Heart left ventricle (tissue), 16 donors: ENCODE results near the gene C12orf56. TPM values are rescaled to one million over a fixed set of nuclear protein-coding genes. Genes with fewer than 3 reads are reported as not detected.
"Not testable (repeated sequence)": the region's sequence is repeated elsewhere in the genome, so short reads cannot be mapped to it uniquely, and the experiment has no call there.

Source experiments
- ATAC-seq, 4 donors: fragments of 200-7000 bp; cut with Tn5 transposase; one replicate each; pipeline ENCODE4 v1.9.1; 2020 to 2022; ENCODE audit warnings: moderate library complexity in 4 of 4, mild to moderate bottlenecking in 3 of 4, moderate number of reproducible peaks in 1 of 4
- DNase-seq, 5 donors: peaks; one replicate each; pipeline ENCODE4 v3.0.0-alpha.2; 2020
- H3K27ac ChIP-seq, 12 donors: fragments of 200-600 bp; sonication (generic) in 4 of 12; one replicate each; pipeline versions ENCODE4 v1.5.0 to v1.8.0; 2016 to 2022; ENCODE audit warnings: mild to moderate bottlenecking in 2 of 12
- H3K27me3 ChIP-seq, 9 donors: fragments of 200-600 bp; sonication (generic) in 2 of 9; one replicate each; pipeline versions ENCODE4 v1.5.1 to v1.8.0; 2016 to 2022; ENCODE audit warnings: mild to moderate bottlenecking in 3 of 9
- H3K36me3 ChIP-seq, 9 donors: fragments of 200-600 bp; sonication (generic) in 2 of 9; one replicate each; pipeline versions ENCODE4 v1.5.0 to v1.8.0; 2018 to 2022; ENCODE audit warnings: mild to moderate bottlenecking in 2 of 9
- H3K4me1 ChIP-seq, 12 donors: fragments of 200-600 bp; sonication (generic) in 4 of 12; one replicate each; pipeline versions ENCODE4 v1.5.0 to v1.8.0; 2016 to 2022; ENCODE audit warnings: mild to moderate bottlenecking in 3 of 12
- H3K4me3 ChIP-seq, 12 donors: fragments of 200-600 bp; sonication (generic) in 4 of 12; one replicate each; pipeline versions ENCODE4 v1.5.0 to v1.8.0; 2017 to 2022; ENCODE audit warnings: mild to moderate bottlenecking in 9 of 12, moderate library complexity in 4 of 12
- H3K9me3 ChIP-seq, 12 donors: fragments of 200-600 bp; sonication (generic) in 4 of 12; one replicate each; pipeline versions ENCODE4 v1.5.0 to v1.8.0; 2016 to 2022; ENCODE audit warnings: mild to moderate bottlenecking in 1 of 12
- CTCF ChIP-seq, 12 donors: fragments of 200-600 bp; sonication (generic) in 4 of 12; IDR thresholded peaks; one replicate each; pipeline versions ENCODE4 v1.5.0 to v1.8.0; 2018 to 2022; ENCODE audit warnings: antibody characterized with exemption in 12 of 12, mild to moderate bottlenecking in 5 of 12
- POLR2A ChIP-seq, 2 donors: fragments of 450-650 bp; IDR thresholded peaks; one replicate each; pipeline ENCODE4 v1.6.1; 2017; ENCODE audit warnings: antibody characterized with exemption in 2 of 2, mild to moderate bottlenecking in 2 of 2, moderate library complexity in 2 of 2
- WGBS, 4 donors: extraction: QIAGEN DNeasy Blood & Tissue Kit in 2 of 4; methylation state at CpG; one replicate each; pipeline versions ENCODE4 v1.1.5 to v1.1.7; 2013 to 2018; 5-methylcytosine and 5-hydroxymethylcytosine counted together
- intact Hi-C, 10 donors: fragments of 100-400 bp; cut with DNase I; formaldehyde crosslinking; loops; one replicate each; pipeline versions ENCODE4 v1.11.1 to v1.14.2; 2022
- polyA plus RNA-seq, 2 donors: library from polyadenylated mRNA; stranded (reverse); fragments of 200-250 nt; gene quantifications; one replicate each; pipeline ENCODE4 v1.2.3, GENCODE V29; 2013
- total RNA-seq, 9 donors: library from RNA; depleted of rRNA in 2 of 9; stranded (reverse); fragments of >200 nt in 2 of 9; fragmentation: NEBNext Ultra II Directional in 3 of 9; extraction: Animal tissue kit (Norgen Biotek cat#: 25700) in 3 of 9; gene quantifications; one replicate each; pipeline versions ENCODE4 v1.1.0 to v1.2.4, GENCODE V29; 2016 to 2023
- donor health status: ischemic (EF 13 %, LVEDD 7.1; RV severe dilation, severe dysfunction).
- donor health status: healthy with polysubstance abuse.
- donor health status: DM: no; HTN: yes; CAD: no.
- donor health status: DM: no; HTN: no; CAD: no.
- donor health status: ischemic (EF 25% LVEDD 6.9; RV normal size, moderate dysfunction).
- donor health status: ischemic (EF 25% LVEDD 5.7; RV mildly dilated, moderate dysfunction).
- donor health status: healthy.
- donor health status: DM: yes; HTN: yes; CAD: no.
- donor health status: ischemic (EF 35%, LVEDD 5.7; RV mildly dilated, moderate dysfunction).
- donor health status: nonischemic (EF 11% LVEDD 7.7; RV severe dilation, severe dysfunction).
- donor health status: DM: yes; HTN: yes; CAD: no.
- donor health status: PGD.
- donor health status: ischemic (EF 29% LVEDD 5.4; RV normal size, mild dysfunction).
- donor health status: nonischemic (EF 23%, LVEDD 6.1; RV moderate dilation, normal function).

C12orf56 gene
- total and polyA plus RNA-seq, 11 donors, result not detected

GRCh38 chr12:64219145-64219544 lies 171.4 kb downstream of the C12orf56 start:
- Histone ChIP-seq H3K27ac (no peak overlapping the region), H3K4me1 (peaks cover 0 to 31% (median 7%) of the 10 kb centered on the region in 12 donors), H3K4me3 (no peak overlapping the region), H3K36me3 (peaks cover 0 to 13% (median 6%) of the 10 kb centered on the region in 9 donors), H3K27me3 (no peaks in the 10 kb centered on the region), H3K9me3 (no peaks in the 10 kb centered on the region)
- no peak for DNase-seq
- intact Hi-C loops, result no loop called here
- WGBS, 4 donors, result 49 to 54% (median 50%) methylated on average over 2 of the region's 2 CpGs
- ATAC-seq, result no peak
- TF ChIP-seq CTCF (IDR thresholded peaks at IDR 0.05), result no peak
- no peak for TF ChIP-seq POLR2A (IDR thresholded peaks at IDR 0.05)

DNA sequence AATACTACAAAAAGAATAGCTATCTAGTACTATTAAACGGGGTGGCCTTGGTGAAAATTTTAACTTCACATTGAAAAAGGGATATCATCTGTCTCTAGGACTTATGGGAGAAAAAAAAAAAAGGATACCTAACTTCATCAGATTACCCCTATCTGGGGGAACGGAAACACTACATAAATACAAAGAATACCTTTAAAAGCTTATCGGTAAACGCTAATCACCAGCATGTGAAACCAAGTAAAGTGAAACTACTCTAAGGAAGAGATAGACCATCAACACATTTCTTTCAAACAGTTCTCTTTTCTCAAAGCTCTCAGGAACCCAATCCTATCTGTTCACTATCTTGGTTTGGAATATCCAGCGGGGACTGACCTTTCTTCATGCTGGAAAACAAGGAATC lies 172.0 kb downstream of the C12orf56 start:
- Histone ChIP-seq H3K9me3 (no peaks in the 10 kb centered on the region), H3K27ac (peak overlapping the region in 1 of 12 donors; percentile 11), H3K27me3 (no peaks in the 10 kb centered on the region), H3K4me3 (no peak overlapping the region), H3K4me1 (peaks cover 0 to 31% (median 7%) of the 10 kb centered on the region in 12 donors), H3K36me3 (peaks cover 0 to 18% (median 9%) of the 10 kb centered on the region in 9 donors)
- TF ChIP-seq CTCF (IDR thresholded peaks at IDR 0.05) (no peak), POLR2A (IDR thresholded peaks at IDR 0.05) (no peak)
- 70 to 78% (median 77%) methylated on average over 5 of the region's 5 CpGs for WGBS, 4 donors
- DNase-seq, result no peak
- intact Hi-C loops, result no loop called here
- ATAC-seq, result no peak

- Histone ChIP-seq H3K36me3 (peaks cover 0 to 25% (median 9%) of the 10 kb centered on the region in 9 donors), H3K4me1 (peaks cover 0 to 29% (median 7%) of the 10 kb centered on the region in 12 donors)
- ATAC-seq, H3K4me3 ChIP-seq, DNase-seq, H3K27me3 ChIP-seq, H3K27ac ChIP-seq, intact Hi-C loops, H3K9me3 ChIP-seq: not testable (repeated sequence)
- 94 to 98% (median 96%) methylated on average over 7 of the region's 7 CpGs for WGBS, 4 donors
These were observed 172.9 kb downstream of the C12orf56 start for GRCh38 chr12:64217643-64218042.

- ATAC-seq, result no peak
These were observed 174.3 kb downstream of the C12orf56 start for GRCh38 chr12:64216239-64216638.

More at GRCh38 chr12:64216239-64216638, 174.3 kb downstream of the C12orf56 start:
- no peaks in the 10 kb centered on the region for H3K27me3 ChIP-seq
- no peak for DNase-seq
- H3K27ac ChIP-seq, result no peak overlapping the region
- H3K36me3 ChIP-seq, result peaks cover 0 to 37% (median 16%) of the 10 kb centered on the region in 9 donors
- no peak overlapping the region for H3K4me3 ChIP-seq
- TF ChIP-seq CTCF (IDR thresholded peaks at IDR 0.05), result no peak
- TF ChIP-seq POLR2A (IDR thresholded peaks at IDR 0.05), result no peak
- H3K9me3 ChIP-seq, result no peaks in the 10 kb centered on the region
- intact Hi-C loops, result no loop called here
- H3K4me1 ChIP-seq, result peaks cover 0 to 28% (median 3%) of the 10 kb centered on the region in 12 donors

Other genes with a start within 250 kb of the C12orf56 start
- 1 to 10 TPM; 3.0 to 6.7 (median 5.1) TPM for gene KICS2, start 168.5 kb downstream of the C12orf56 start, total RNA-seq
- gene KICS2, start 168.5 kb downstream of the C12orf56 start, polyA plus RNA-seq, result 1 to 10 TPM; 1.8 to 3.7 TPM
- 10 to 100 TPM; 12.3 to 37.6 (median 22.0) TPM for gene XPOT, start 13.6 kb upstream of the C12orf56 start, total RNA-seq
- 10 to 100 TPM in 1 of 2 donors, 1 to 10 TPM in 1; 6.3 to 31.0 TPM for gene XPOT, start 13.6 kb upstream of the C12orf56 start, polyA plus RNA-seq
- gene TBK1, start 61.4 kb upstream of the C12orf56 start, total RNA-seq, result 10 to 100 TPM in 7 of 9 donors, 1 to 10 TPM in 2; 8.5 to 16.9 (median 10.9) TPM
- 10 to 100 TPM in 1 of 2 donors, 1 to 10 TPM in 1; 7.8 to 13.0 TPM for gene TBK1, start 61.4 kb upstream of the C12orf56 start, polyA plus RNA-seq
- 100 to 1,000 TPM in 4 of 9 donors, 10 to 100 TPM in 5; 59.7 to 116 (median 93.4) TPM for gene RASSF3, start 219.7 kb upstream of the C12orf56 start, total RNA-seq
- 10 to 100 TPM; 32.8 to 55.4 TPM for gene RASSF3, start 219.7 kb upstream of the C12orf56 start, polyA plus RNA-seq